OCI-LY1 (cell line): ENCODE data around the gene TM4SF1.

Experiments
- H2AFZ ChIP-seq: fragments of 200-600 bp; sonication (generic), shearing (Covaris generic); 2 replicates; pipeline ENCODE4 v1.6.0; 2014; ENCODE audit warnings: antibody characterized with exemption, mild to moderate bottlenecking, low read length
- H3F3A ChIP-seq: fragments of 200-600 bp; sonication (generic), shearing (Covaris generic); 2 replicates; pipeline ENCODE4 v1.6.0; 2014; ENCODE audit warnings: mild to moderate bottlenecking, antibody characterized with exemption, low read length, moderate library complexity; ENCODE audit not compliant: insufficient read depth
- H3K27ac ChIP-seq: fragments of 200-600 bp; sonication (generic); 2 replicates; pipeline ENCODE4 v1.5.1; 2014; ENCODE audit warnings: low read length, mixed run types, mild to moderate bottlenecking, low read depth; ENCODE audit not compliant: poor library complexity, severe bottlenecking
- H3K27me3 ChIP-seq: fragments of 200-600 bp; sonication (generic); 2 replicates; pipeline ENCODE4 v1.6.0; 2014; ENCODE audit warnings: antibody characterized with exemption, mild to moderate bottlenecking, low read length, moderate library complexity; ENCODE audit not compliant: insufficient read depth
- H3K36me3 ChIP-seq: fragments of 200-600 bp; sonication (generic); 2 replicates; pipeline ENCODE4 v1.6.1; 2014; ENCODE audit warnings: mild to moderate bottlenecking, antibody characterized with exemption, low read length, moderate library complexity, mixed read lengths; ENCODE audit not compliant: insufficient read depth
- H3K4me1 ChIP-seq: fragments of 200-600 bp; sonication (generic); 2 replicates; pipeline ENCODE4 v1.5.1; 2014; ENCODE audit warnings: mild to moderate bottlenecking, low read length, moderate library complexity; ENCODE audit not compliant: insufficient read depth, severe bottlenecking
- H3K4me2 ChIP-seq: fragments of 200-600 bp; sonication (generic), shearing (Covaris generic); 2 replicates; pipeline ENCODE4 v1.6.1; 2014; ENCODE audit warnings: low read length
- H3K4me3 ChIP-seq: fragments of 200-600 bp; sonication (generic); 2 replicates; pipeline ENCODE4 v1.5.1; 2014; ENCODE audit warnings: low read length, low read depth, mild to moderate bottlenecking, mixed read lengths; ENCODE audit not compliant: poor library complexity, severe bottlenecking
- H3K79me2 ChIP-seq: fragments of 200-600 bp; shearing (Covaris generic); 2 replicates; pipeline ENCODE4 v1.6.1; 2016; ENCODE audit warnings: mixed run types, low read length, mixed read lengths; ENCODE audit not compliant: insufficient read depth
- H3K9ac ChIP-seq: fragments of 200-600 bp; sonication (generic), shearing (Covaris generic); 2 replicates; pipeline ENCODE4 v1.6.1; 2014; ENCODE audit warnings: mild to moderate bottlenecking, low read length, mixed read lengths
- H3K9me2 ChIP-seq: fragments of 200-600 bp; sonication (generic), shearing (Covaris generic); 2 replicates; pipeline ENCODE4 v1.6.1; 2014; ENCODE audit warnings: low read depth, mild to moderate bottlenecking, low read length, mixed read lengths
- H3K9me3 ChIP-seq: fragments of 200-600 bp; shearing (Covaris generic); 2 replicates; pipeline ENCODE4 v1.6.1; 2014; ENCODE audit warnings: low read length, mixed read lengths
- H4K20me1 ChIP-seq: fragments of 200-600 bp; sonication (generic), shearing (Covaris generic); 2 replicates; pipeline ENCODE4 v1.6.0; 2016; ENCODE audit warnings: mild to moderate bottlenecking, low read length; ENCODE audit not compliant: insufficient read depth
- EZH2 ChIP-seq: fragments of 200-600 bp; sonication (generic), shearing (Covaris generic); IDR thresholded peaks from 2 replicates; pipeline ENCODE4 v1.8.0; 2017; ENCODE audit warnings: borderline replicate concordance, mixed run types, mild to moderate bottlenecking, antibody characterized with exemption, low read length, moderate library complexity, mixed read lengths
- TF ChIP-seq, protein P1 (sequence below): fragments of 200-600 bp; sonication (generic), shearing (Covaris generic); IDR thresholded peaks from 2 replicates; pipeline ENCODE4 v1.5.1; 2017; ENCODE audit warnings: mild to moderate bottlenecking, antibody characterized with exemption, low read length, moderate library complexity, mixed read lengths

The TM4SF1 gene

DNA sequence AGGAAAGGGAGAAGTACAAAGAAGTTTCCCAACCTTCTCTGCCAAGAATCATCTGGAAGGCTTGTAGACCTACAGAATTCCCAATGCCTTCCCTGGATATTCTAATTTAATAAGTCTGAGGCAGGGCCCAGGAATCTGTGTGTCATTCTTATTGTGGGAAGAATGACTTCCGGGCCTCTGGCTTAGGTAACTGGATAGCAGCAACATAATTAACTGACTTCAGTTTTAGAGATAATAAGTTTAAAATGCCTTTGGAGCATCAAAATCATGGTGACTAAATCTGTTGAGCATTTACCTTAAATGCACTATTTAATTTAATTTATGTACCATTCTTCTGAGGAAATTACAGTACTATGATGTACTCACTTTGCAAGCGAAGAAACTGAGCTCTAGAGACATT is 44.3 kb upstream of the TM4SF1 start:
- no peaks in the 10 kb centered on the region for H4K20me1 ChIP-seq
- H3K27me3 ChIP-seq = no peaks in the 10 kb centered on the region
- H3K9ac ChIP-seq = no peak overlapping the region
- no peaks in the 10 kb centered on the region for H3K4me1 ChIP-seq
- H3F3A ChIP-seq = no peaks in the 10 kb centered on the region
- H3K9me2 ChIP-seq = no peaks in the 10 kb centered on the region
- H3K36me3 ChIP-seq = no peaks in the 10 kb centered on the region
- no peaks in the 10 kb centered on the region for H3K79me2 ChIP-seq
- H3K9me3 ChIP-seq = no peaks in the 10 kb centered on the region
- no peak overlapping the region for H3K4me3 ChIP-seq
- no peak overlapping the region for H2AFZ ChIP-seq
- TF ChIP-seq, protein P1, sequence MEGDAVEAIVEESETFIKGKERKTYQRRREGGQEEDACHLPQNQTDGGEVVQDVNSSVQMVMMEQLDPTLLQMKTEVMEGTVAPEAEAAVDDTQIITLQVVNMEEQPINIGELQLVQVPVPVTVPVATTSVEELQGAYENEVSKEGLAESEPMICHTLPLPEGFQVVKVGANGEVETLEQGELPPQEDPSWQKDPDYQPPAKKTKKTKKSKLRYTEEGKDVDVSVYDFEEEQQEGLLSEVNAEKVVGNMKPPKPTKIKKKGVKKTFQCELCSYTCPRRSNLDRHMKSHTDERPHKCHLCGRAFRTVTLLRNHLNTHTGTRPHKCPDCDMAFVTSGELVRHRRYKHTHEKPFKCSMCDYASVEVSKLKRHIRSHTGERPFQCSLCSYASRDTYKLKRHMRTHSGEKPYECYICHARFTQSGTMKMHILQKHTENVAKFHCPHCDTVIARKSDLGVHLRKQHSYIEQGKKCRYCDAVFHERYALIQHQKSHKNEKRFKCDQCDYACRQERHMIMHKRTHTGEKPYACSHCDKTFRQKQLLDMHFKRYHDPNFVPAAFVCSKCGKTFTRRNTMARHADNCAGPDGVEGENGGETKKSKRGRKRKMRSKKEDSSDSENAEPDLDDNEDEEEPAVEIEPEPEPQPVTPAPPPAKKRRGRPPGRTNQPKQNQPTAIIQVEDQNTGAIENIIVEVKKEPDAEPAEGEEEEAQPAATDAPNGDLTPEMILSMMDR = no peak
- no peak for TF ChIP-seq EZH2
- no peak overlapping the region for H3K27ac ChIP-seq
- H3K4me2 ChIP-seq = no peak overlapping the region

DNA sequence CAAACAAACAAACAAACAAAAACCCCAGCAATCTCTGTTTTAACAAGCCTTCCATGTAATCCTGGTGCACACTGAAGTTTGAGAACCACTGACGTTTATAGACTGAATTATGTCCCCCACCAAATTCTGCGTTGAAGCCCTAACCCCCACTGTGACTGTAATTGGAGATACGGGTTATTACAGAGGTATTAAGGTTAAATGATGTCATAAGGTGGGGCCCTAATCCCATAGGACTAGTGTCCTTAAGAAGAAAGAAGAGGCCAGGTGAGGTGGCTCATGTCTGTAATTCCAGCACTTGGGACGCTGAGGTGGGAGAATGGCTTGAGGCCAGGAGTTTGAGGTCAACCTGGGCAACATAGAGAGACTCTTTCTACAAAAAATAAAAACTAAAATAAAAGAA is 42.4 kb upstream of the TM4SF1 start:
- H3K9ac ChIP-seq = no peak overlapping the region
- TF ChIP-seq, protein P1 = no peak
- TF ChIP-seq EZH2 = no peak
- H3K4me1 ChIP-seq = no peaks in the 10 kb centered on the region
- H3K9me2 ChIP-seq = no peaks in the 10 kb centered on the region
- H3K27ac ChIP-seq = no peak overlapping the region
- H2AFZ ChIP-seq = no peak overlapping the region
- no peak overlapping the region for H3K4me3 ChIP-seq
- no peaks in the 10 kb centered on the region for H3K36me3 ChIP-seq
- H3K4me2 ChIP-seq = no peak overlapping the region
- H3F3A ChIP-seq = no peaks in the 10 kb centered on the region
- H3K9me3 ChIP-seq = no peaks in the 10 kb centered on the region
- no peaks in the 10 kb centered on the region for H4K20me1 ChIP-seq
- H3K27me3 ChIP-seq = no peaks in the 10 kb centered on the region
- no peaks in the 10 kb centered on the region for H3K79me2 ChIP-seq

DNA sequence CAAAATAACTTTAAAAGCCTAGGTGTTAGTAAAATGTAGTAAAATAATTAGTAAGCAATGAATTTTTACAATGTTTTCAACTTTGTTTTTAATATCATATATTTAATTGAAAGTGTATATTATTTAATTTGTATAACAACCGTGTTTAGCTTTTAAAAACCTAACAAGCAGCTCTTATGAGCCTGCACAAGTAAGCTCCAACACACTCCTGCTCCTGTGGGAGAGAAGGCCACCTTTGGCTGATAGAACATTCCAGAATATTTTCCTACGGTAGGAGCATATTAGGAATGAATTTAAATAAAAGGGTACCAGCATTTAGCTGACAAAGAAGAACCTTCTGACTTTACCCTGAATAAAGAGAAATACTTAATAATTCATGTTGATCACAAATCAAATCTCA is 40.3 kb upstream of the TM4SF1 start:
- H3K36me3 ChIP-seq = no peaks in the 10 kb centered on the region
- H2AFZ ChIP-seq = no peak overlapping the region
- no peaks in the 10 kb centered on the region for H4K20me1 ChIP-seq
- no peaks in the 10 kb centered on the region for H3K4me1 ChIP-seq
- H3K9me2 ChIP-seq = no peaks in the 10 kb centered on the region
- no peak overlapping the region for H3K27ac ChIP-seq
- H3K9me3 ChIP-seq = no peaks in the 10 kb centered on the region
- no peaks in the 10 kb centered on the region for H3F3A ChIP-seq
- no peak overlapping the region for H3K9ac ChIP-seq
- no peaks in the 10 kb centered on the region for H3K27me3 ChIP-seq
- H3K4me3 ChIP-seq = no peak overlapping the region
- no peaks in the 10 kb centered on the region for H3K79me2 ChIP-seq
- no peak for TF ChIP-seq EZH2
- TF ChIP-seq, protein P1 = no peak
- H3K4me2 ChIP-seq = no peak overlapping the region
